ENCODE measurements around the gene SEMA6B. TPM values are rescaled to one million over a fixed set of nuclear protein-coding genes. Genes with fewer than 3 reads are reported as not detected.

Gene SEMA6B
- total and polyA plus RNA-seq, 2 of the 4 experiments (the other 2 are of a cell fraction) = 0.18 to 0.72 TPM

DNA sequence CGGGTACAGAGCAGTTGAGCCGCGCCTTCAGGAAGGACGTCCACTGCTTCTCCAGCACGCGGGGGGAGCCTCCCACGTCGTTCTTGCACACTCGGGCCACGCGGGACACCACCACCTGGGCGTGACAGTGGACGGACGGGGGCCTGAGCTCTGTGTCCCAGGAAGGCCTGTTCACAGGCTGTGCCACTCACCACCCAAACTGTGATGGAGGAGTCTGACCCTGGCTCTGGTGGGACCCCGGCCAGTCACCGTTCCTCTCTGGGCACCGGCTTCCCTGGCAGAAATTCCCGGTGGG lies 7.0 kb downstream of the SEMA6B start:
- Histone ChIP-seq H2BK20ac (ENCODE audit: low read depth, low read length) (no peak overlapping the region), H3K9ac (ENCODE audit: low read depth, low read length) (no peak overlapping the region), H3K18ac (ENCODE audit: low read depth, low read length) (no peak overlapping the region), H4K5ac (ENCODE audit: low read depth, low read length) (no peak overlapping the region), H3K9me1 (ENCODE audit: insufficient read depth, low read length) (no peaks in the 10 kb centered on the region), H3K23ac (ENCODE audit: low read depth, low read length) (no peak overlapping the region), H3K4me3 (ENCODE audit: insufficient read depth, low read depth, low read length) (no peak overlapping the region), H3K9me3 (ENCODE audit: control insufficient read depth, insufficient read depth, low read length) (no peaks in the 10 kb centered on the region), H3K4ac (ENCODE audit: low read depth, low read length) (no peak overlapping the region), H2AK9ac (replicated peaks; ENCODE audit: low read depth, low read length, poor library complexity) (no peak overlapping the region), H3K36me3 (ENCODE audit: control insufficient read depth, insufficient read depth, low read length) (no peaks in the 10 kb centered on the region), H4K20me1 (ENCODE audit: insufficient read depth, low read length) (no peaks in the 10 kb centered on the region), H2BK15ac (ENCODE audit: low read depth, low read length) (no peak overlapping the region), H2BK120ac (ENCODE audit: low read depth, low read length) (no peak overlapping the region), H3K56ac (ENCODE audit: extremely low read depth, insufficient read depth, low read length) (no peak overlapping the region), H3K79me1 (ENCODE audit: low read depth in 1 of 2, low read length in 2 of 2) (no peaks in the 10 kb centered on the region), H3K4me2 (ENCODE audit: low read depth, low read length) (no peak overlapping the region), H4K91ac (ENCODE audit: insufficient read depth, low read depth, low read length) (no peak overlapping the region), H2AFZ (replicated peaks; ENCODE audit: low read length, poor library complexity) (no peak overlapping the region), H3K14ac (replicated peaks; ENCODE audit: low read depth, low read length) (no peak overlapping the region), H2BK5ac (ENCODE audit: low read depth, low read length, poor library complexity, severe bottlenecking) (no peak overlapping the region), H4K8ac (ENCODE audit: low read depth in 2 of 2, low read length in 2 of 2) (no peak overlapping the region), H3K4me1 (ENCODE audit: control insufficient read depth, insufficient read depth, low read length) (no peaks in the 10 kb centered on the region), H3K27ac (ENCODE audit: insufficient read depth, low read length) (no peak overlapping the region), H3K27me3 (ENCODE audit: control insufficient read depth, insufficient read depth, low read length) (peaks cover 2% of the 10 kb centered on the region; the same call in 1 of the 2 replicates), H2AK5ac (ENCODE audit: low read depth, low read length) (no peak overlapping the region)
- dilution Hi-C loops (cut with HindIII; ENCODE audit: low sequenced_read_pairs, unreplicated experiment) = no loop called here
- POLR2A ChIA-PET (ENCODE audit: unreplicated experiment) = no interaction called here
- in situ Hi-C loops (cut with MboI; ENCODE audit: low sequenced_read_pairs) = no loop called here
- no TSS peak for BruUV-seq (replicated peaks)
- no peak for DNase-seq
- ATAC-seq (ENCODE audit: low read depth) = no peak
- TF ChIP-seq POLR2A (IDR thresholded peaks at IDR 0.05; ENCODE audit: low read depth, low read length) (no peak), MAZ (IDR thresholded peaks at IDR 0.05; ENCODE audit: borderline replicate concordance, low read depth, low read length) (no peak), RFX5 (IDR thresholded peaks at IDR 0.05; ENCODE audit: low read depth, low read length) (no peak), RCOR1 (IDR thresholded peaks at IDR 0.05; ENCODE audit: insufficient replicate concordance, low read length) (no peak), FOS (IDR thresholded peaks at IDR 0.05; ENCODE audit: low read depth, low read length) (no peak), BHLHE40 (IDR thresholded peaks at IDR 0.05; ENCODE audit: low read depth, low read length) (no peak), MAFK (IDR thresholded peaks at IDR 0.05; ENCODE audit: low read depth, low read length) (no peak)
- TF ChIP-seq, protein P1, sequence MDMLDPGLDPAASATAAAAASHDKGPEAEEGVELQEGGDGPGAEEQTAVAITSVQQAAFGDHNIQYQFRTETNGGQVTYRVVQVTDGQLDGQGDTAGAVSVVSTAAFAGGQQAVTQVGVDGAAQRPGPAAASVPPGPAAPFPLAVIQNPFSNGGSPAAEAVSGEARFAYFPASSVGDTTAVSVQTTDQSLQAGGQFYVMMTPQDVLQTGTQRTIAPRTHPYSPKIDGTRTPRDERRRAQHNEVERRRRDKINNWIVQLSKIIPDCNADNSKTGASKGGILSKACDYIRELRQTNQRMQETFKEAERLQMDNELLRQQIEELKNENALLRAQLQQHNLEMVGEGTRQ (IDR thresholded peaks at IDR 0.05; ENCODE audit: low read depth, low read length) = no peak
- CTCF ChIA-PET = no interaction called here
- intact Hi-C loops (cut with micrococcal nuclease) = no loop called here
- WGBS, 2 experiments (ENCODE audit: extremely low coverage in 2 of 2, insufficient read length in 1 of 2) = 85% methylated on average over 6 of the region's 18 CpGs; no CpG with 5 or more reads in 1 of the 2 experiments
